SW480 (cell line): Measurements from ENCODE around the gene RFXANK.
"Not testable (repeated sequence)": the region's sequence is repeated elsewhere in the genome, so short reads cannot be mapped to it uniquely, and the experiment has no call there.

Experiments used
- DNase-seq: peaks from one replicate; pipeline ENCODE4 v3.0.0-alpha.2; 2016; ENCODE audit warnings: low spot score

The RFXANK gene

GRCh38 chr19:19170053-19170872 is 21.8 kb upstream of the RFXANK start, which contains the start of gene MEF2B:
MEF2B (minus strand) TSS chr19:19170263; CDS start chr19:19150735, 19,528 bp downstream.
- DNase-seq = peak; percentile 87

DNA sequence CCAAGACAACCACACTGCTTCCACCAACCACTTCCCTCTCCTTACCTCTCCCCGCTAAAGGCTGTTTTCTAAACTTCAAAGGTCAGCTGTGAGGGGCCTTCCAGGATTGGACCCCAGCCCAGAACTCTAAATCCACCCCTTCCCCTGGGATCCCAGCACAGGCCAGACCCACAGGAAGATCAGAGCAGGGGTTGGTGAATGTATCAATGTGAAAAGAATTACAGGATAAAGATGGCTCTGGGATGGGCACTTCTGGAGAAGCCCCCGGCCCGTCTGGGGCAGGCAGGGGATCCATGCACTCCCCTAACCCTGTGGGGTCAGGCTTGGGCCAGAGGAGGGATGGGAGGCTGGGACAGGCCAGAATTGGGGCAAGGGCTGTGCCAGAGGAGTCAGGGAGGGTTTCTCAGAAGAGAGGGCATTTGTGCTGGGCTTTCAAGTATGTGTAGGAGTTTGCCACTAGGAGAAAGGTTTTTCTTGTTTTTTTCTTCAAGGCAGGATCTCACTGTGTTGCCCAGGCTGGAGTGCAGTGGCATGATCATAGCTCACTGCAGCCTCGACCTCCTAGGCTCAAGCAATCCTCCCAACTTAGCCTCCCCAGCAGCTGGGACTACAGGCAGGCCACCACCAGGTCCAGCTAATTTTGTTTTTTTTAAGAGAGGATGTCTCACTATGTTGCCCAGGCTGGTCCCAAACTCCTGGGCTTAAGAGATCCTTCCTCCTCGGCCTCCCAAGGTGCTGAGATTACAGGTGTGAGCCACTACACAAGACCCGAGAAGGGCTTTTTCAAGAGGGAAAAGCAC is 21.0 kb upstream of the RFXANK start:
- no peak for DNase-seq

DNA sequence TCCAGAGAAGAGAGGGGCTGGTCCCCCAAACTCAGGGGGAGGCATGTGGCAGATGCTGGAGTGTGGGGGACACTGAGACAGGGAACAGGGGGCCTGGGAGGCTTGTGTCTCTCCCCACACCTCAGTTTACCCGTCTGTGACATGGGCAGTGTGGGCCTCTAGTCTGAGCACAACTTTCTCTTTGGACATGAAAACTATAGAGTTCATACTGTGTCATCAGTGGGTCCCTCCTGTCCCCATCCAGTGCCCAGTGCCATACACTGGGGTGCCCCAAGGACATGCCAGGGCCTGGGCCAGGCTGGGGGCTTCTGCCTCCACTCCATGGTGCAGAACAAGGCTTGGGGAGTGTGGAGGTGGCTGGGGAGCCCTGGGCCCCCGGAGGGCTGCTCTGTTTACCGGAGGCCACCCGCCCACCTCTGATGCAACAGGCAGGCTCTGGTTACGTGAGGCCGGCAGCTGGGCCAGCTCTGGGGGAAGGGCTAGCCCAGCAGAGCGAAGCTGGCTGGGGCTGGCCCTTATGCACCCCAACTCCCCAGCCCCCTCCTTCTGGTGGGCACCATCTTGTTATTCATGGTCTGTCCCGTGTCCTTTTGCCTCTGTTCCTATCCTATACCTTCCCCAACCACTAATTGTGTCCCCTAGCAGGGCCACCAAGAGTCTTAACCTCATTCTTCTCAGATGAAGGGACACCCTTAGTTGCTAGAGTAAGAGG is 20.1 kb upstream of the RFXANK start:
- peak; percentile 68 for DNase-seq

GRCh38 chr19:19173243-19173642 is 18.8 kb upstream of the RFXANK start:
- not testable (repeated sequence) for DNase-seq

- no peak for DNase-seq
Measured at GRCh38 chr19:19176950-19177349, 15.1 kb upstream of the RFXANK start.

- peak; percentile 72 for DNase-seq
Measured at GRCh38 chr19:19179548-19180441, 12.3 kb upstream of the RFXANK start.

DNA sequence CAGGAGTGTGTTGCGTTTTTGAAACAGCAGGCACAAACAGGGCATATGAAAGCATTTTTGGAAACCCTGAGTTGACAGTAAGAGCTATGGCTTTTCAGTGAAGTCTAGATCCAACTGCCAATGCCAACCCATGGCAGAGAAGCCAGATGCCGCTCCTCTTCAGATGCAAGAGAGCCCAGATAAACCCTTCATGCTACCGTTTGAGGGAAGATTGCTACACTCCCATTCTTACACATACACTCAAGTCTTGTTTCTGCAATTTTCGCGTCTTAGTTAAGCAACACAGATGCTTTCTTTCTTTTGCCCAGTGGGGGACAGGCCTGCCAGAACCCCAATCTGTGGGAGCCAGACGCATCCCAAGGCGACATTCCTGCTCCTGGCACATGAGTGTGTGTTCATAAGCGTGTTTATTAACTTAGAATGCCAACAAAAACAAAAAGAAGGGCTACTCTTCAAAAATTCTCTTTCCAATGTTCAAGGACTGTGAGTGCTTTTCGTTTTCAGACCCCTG is 10.5 kb upstream of the RFXANK start:
- DNase-seq = no peak

DNA sequence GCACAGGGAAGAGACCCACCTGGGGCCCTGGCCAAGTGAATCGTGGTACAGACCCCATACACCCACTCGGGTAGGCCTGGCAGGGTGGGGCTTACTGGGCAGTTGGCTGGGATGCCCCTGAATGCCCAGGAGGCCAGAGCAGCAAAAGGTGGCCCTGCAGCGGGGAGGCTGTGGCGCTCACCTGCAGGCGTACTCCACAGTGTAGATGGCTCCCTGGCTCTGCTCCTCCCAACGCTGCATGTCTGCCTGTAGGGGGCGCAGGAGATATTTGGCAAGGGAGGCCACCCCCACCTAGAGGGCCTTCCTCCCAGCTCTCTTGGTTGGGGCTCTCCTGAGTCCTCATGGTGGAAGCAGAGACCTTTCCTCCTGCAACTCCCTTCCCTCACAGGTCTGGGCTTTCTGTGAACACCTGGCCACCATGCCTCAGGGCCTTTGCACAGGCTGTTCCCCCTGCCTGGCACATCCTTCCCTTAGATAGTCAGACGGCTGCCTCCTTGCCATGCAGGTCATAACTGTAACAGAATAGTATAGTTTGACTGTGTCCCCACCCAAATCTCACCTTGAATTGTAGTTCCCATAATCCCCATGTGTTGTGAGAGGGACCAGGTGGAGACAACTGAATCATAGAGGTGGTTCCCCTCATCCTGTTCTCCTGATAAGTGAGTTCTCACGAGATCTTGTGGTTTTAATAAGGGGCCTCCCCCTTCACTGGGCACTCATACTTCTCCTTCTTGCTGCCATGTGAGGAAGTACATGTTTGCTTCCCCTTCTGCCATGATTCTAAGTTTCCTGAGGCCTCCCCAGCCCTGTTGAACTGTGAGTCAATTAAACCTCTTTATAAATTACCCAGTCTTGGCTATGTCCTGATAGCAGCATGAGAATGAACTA is 6.0 kb upstream of the RFXANK start:
- DNase-seq = peak; percentile 54

DNA sequence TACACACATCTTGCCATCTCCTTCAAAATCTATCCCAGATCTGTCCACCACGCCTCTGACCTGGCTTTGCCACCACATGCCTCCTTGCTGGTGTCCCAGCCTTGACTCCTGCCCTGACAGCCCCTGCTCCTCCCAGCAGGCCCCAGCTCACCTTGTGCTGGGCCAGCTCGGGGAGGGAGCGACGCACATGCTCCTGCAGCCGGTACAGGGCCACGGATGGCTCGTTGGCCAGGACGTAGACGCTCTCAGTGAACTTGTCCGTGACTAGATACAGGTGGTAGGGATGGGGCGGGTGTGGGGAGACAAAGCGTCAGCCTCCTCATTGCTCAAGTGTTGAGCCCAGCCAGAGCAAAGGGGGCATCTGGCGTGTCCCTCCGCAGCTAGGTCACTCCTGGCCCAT is 5.3 kb upstream of the RFXANK start:
- no peak for DNase-seq

GRCh38 chr19:19191768-19192077 is 335 bp upstream of the RFXANK start:
- DNase-seq = no peak

- DNase-seq = no peak
Measured at GRCh38 chr19:19192910-19193423, 909 bp downstream of the RFXANK start.

DNA sequence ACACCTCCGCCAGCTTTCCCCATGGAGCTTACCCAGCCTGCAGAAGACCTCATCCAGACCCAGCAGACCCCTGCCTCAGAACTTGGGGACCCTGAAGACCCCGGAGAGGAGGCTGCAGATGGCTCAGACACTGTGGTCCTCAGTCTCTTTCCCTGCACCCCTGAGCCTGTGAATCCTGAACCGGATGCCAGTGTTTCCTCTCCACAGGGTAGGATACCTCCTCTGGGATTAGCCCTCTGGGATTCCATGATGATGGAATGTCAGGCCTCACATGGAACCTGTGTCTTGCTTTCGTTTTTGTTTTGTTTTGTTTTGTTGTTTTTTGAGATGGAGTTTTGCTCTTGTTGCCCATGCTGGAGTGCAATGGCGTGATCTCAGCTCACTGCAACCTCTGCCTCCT is 1.9 kb downstream of the RFXANK start:
- DNase-seq = no peak

DNA sequence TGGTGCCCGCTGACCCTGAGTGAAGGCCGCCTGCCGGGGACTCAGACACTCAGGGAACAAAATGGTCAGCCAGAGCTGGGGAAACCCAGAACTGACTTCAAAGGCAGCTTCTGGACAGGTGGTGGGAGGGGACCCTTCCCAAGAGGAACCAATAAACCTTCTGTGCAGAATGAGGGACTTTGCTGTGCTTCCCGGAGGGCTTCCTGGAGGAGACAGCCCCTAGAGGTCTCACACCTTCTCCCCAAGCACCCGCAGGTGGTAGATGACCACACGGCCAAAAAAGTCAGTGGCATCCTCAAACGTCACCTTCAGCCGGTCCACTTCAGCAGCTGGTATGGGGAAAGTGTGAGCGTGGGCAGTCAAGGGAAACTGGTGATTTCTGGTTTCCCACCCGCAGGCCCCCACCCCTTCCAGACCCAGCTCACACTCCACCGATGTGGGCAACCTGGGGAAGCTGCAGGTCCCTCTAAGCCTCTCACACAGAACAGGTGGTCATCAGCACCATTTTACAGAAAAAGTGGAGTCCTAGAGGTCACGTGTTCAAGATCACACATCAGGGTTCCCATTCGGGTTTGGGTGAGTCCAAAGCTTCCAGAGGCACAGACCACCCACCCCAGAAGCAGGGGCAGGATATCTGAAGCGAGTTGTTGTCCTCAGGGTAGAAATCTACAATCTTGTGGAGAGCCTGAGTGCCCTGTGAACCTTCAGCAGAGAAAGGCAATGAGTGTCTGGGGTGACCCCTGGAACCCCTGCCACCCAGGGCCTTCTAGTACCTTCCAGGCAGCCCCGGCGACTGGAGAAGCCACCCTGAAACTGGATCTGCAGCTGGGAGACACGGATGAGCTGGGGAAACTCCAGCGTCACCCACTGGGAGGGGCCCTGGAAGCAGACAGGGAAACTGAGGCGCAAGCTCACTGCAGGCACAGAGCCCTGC is 9.9 kb downstream of the RFXANK start:
- DNase-seq = no peak

- no peak for DNase-seq
Measured at GRCh38 chr19:19202707-19203011, 10.6 kb downstream of the RFXANK start.

GRCh38 chr19:19203012-19203856 is 11.2 kb downstream of the RFXANK start, which contains the start of gene NR2C2AP:
NR2C2AP (minus strand) TSS chr19:19203414; CDS start chr19:19203060, 354 bp downstream.
- peak; percentile 93 for DNase-seq

GRCh38 chr19:19204181-19204580 is 12.1 kb downstream of the RFXANK start:
- no peak for DNase-seq

- DNase-seq = no peak
Measured at GRCh38 chr19:19205416-19206410, 13.7 kb downstream of the RFXANK start.
